H1 (cell line): Measurements from ENCODE around the gene TRIM46. TPM values are rescaled to one million over a fixed set of nuclear protein-coding genes. Genes with fewer than 3 reads are reported as not detected.
"Not testable (repeated sequence)": the region's sequence is repeated elsewhere in the genome, so short reads cannot be mapped to it uniquely, and the experiment has no call there.

Source experiments
- CTCF ChIA-PET: fragments of 300-600 bp; sonication (Branson Sonifier 250); formaldehyde crosslinking; loops from one replicate; lab custom pipeline; 2021; ENCODE audit not compliant: partially characterized antibody; lab: Charles Lee
- POLR2A ChIA-PET: fragments of 300-600 bp; sonication (Branson Sonifier 250); formaldehyde crosslinking; loops from one replicate; lab custom pipeline; 2021; ENCODE audit warnings: inconsistent platforms; ENCODE audit not compliant: partially characterized antibody; lab: Charles Lee
- DNase-seq, 2 experiments: peaks; one replicate each; pipeline versions ENCODE4 v3.0.0 to v3.0.0-alpha.2; 2010 to 2022; ENCODE audit warnings: low spot score in 2 of 2, low read depth in 1 of 2, mixed read lengths in 1 of 2
- FAIRE-seq: peaks from 2 replicates; lab custom pipeline; 2011; peaks lifted over from hg19 to GRCh38; lab: Jason Lieb, UNC
- H2AFZ ChIP-seq: 2 replicates; pipeline ENCODE4 v1.8.1; 2012; ENCODE audit warnings: low read length, inconsistent platforms
- H2AK5ac ChIP-seq: 2 replicates; pipeline ENCODE4 v1.6.1; 2013; ENCODE audit warnings: low read depth, low read length
- H2BK120ac ChIP-seq: replicated peaks from 2 replicates; pipeline ENCODE3; 2013; ENCODE audit warnings: low read depth, low read length, inconsistent platforms
- H2BK12ac ChIP-seq: 2 replicates; pipeline ENCODE4 v1.6.1; 2013; ENCODE audit warnings: low read depth, low read length
- H2BK15ac ChIP-seq: 2 replicates; pipeline ENCODE4 v1.6.1; 2013; ENCODE audit warnings: low read length
- H2BK20ac ChIP-seq: 2 replicates; pipeline ENCODE4 v1.6.1; 2013; ENCODE audit warnings: low read length
- H2BK5ac ChIP-seq: 2 replicates; pipeline ENCODE4 v1.6.1; 2013; ENCODE audit warnings: low read depth, low read length
- H3K14ac ChIP-seq: 2 replicates; pipeline ENCODE4 v1.6.1; 2013; ENCODE audit warnings: inconsistent platforms; ENCODE audit not compliant: insufficient read length
- H3K18ac ChIP-seq: 2 replicates; pipeline ENCODE4 v1.6.1; 2013; ENCODE audit warnings: low read length; ENCODE audit errors: extremely low read depth
- H3K23ac ChIP-seq: 2 replicates; pipeline ENCODE4 v1.6.1; 2013; ENCODE audit warnings: inconsistent platforms; ENCODE audit not compliant: insufficient read length
- H3K23me2 ChIP-seq: 2 replicates; pipeline ENCODE4 v1.6.1; 2013; ENCODE audit warnings: low read depth, low read length
- H3K27ac ChIP-seq: 2 replicates; pipeline ENCODE4 v1.6.1; 2011; ENCODE audit warnings: low read depth, low read length, inconsistent platforms
- H3K27me3 ChIP-seq, 4 experiments: replicated peaks in 1 of 4; 1 replicate in 1 of 4; 2 replicates in 3 of 4; pipeline versions ENCODE4 v1.6.1 to v1.8.1; 2011 to 2013; ENCODE audit warnings: low read length in 3 of 4, mild to moderate bottlenecking in 3 of 4, inconsistent platforms in 2 of 4, mixed read lengths in 2 of 4, moderate library complexity in 1 of 4; ENCODE audit not compliant: control insufficient read depth in 3 of 4, insufficient read depth in 3 of 4; ENCODE audit errors: extremely low read depth in 1 of 4
- H3K36me3 ChIP-seq, 4 experiments: 2 replicates each; pipeline versions ENCODE4 v1.6.1 to v1.8.1; 2011 to 2013; ENCODE audit warnings: mild to moderate bottlenecking in 4 of 4, low read length in 3 of 4, moderate library complexity in 2 of 4, control low read depth in 1 of 4, inconsistent platforms in 1 of 4; ENCODE audit not compliant: insufficient read depth in 4 of 4, control insufficient read depth in 2 of 4
- H3K4ac ChIP-seq: replicated peaks from 2 replicates; pipeline ENCODE3; 2013; ENCODE audit warnings: low read length, low read depth, mixed read lengths, inconsistent platforms; ENCODE audit not compliant: insufficient read length
- H3K4me1 ChIP-seq, 4 experiments: replicated peaks in 1 of 4; 1 replicate in 1 of 4; 2 replicates in 3 of 4; pipeline versions ENCODE4 v1.6.1 to v1.8.1; 2011 to 2013; ENCODE audit warnings: low read length in 3 of 4, inconsistent platforms in 2 of 4, mixed read lengths in 1 of 4; ENCODE audit not compliant: insufficient read depth in 4 of 4, control insufficient read depth in 3 of 4
- H3K4me2 ChIP-seq, 2 experiments: 2 replicates each; pipeline versions ENCODE4 v1.6.1 to v1.8.1; 2011 to 2013; ENCODE audit warnings: low read depth in 2 of 2, low read length in 2 of 2, control low read depth in 1 of 2, inconsistent platforms in 1 of 2, mild to moderate bottlenecking in 1 of 2; ENCODE audit not compliant: insufficient read depth in 1 of 2
- H3K4me3 ChIP-seq, 4 experiments: fragments of 200-600, 300-600 bp in 1 of 4; sonication (generic), shearing (Covaris generic), sonication (Bioruptor Twin) in 1 of 4; 2 replicates each; pipeline versions ENCODE4 v1.5.1 to v1.8.1; 2011 to 2016; ENCODE audit warnings: low read length in 4 of 4, low read depth in 3 of 4, control low read depth in 2 of 4, inconsistent platforms in 2 of 4, mild to moderate bottlenecking in 2 of 4, mixed read lengths in 1 of 4, moderate library complexity in 1 of 4; ENCODE audit not compliant: insufficient read depth in 2 of 4; ENCODE audit errors: extremely low read depth in 1 of 4
- H3K56ac ChIP-seq: replicated peaks from 2 replicates; pipeline ENCODE3; 2013; ENCODE audit warnings: low read depth, mild to moderate bottlenecking, mixed read lengths, low read length, inconsistent platforms; ENCODE audit not compliant: insufficient read length
- H3K79me1 ChIP-seq: 2 replicates; pipeline ENCODE4 v1.6.1; 2013; ENCODE audit warnings: low read depth, low read length, control low read depth
- H3K79me2 ChIP-seq, 2 experiments: 2 replicates each; pipeline versions ENCODE4 v1.6.1 to v1.8.1; 2012 to 2013; ENCODE audit warnings: low read length in 2 of 2, mild to moderate bottlenecking in 2 of 2, inconsistent platforms in 1 of 2; ENCODE audit not compliant: insufficient read depth in 2 of 2, control insufficient read depth in 1 of 2
- H3K9ac ChIP-seq, 4 experiments: replicated peaks in 1 of 4; 1 replicate in 1 of 4; 2 replicates in 3 of 4; pipeline versions ENCODE4 v1.6.1 to v1.8.1; 2011 to 2013; ENCODE audit warnings: low read depth in 3 of 4, low read length in 3 of 4, control low read depth in 2 of 4, mild to moderate bottlenecking in 2 of 4, moderate library complexity in 2 of 4, inconsistent platforms in 1 of 4; ENCODE audit errors: extremely low read depth in 1 of 4
- H3K9me3 ChIP-seq, 2 experiments: 2 replicates each; pipeline versions ENCODE4 v1.6.1 to v1.8.1; 2012 to 2013; ENCODE audit warnings: mild to moderate bottlenecking in 2 of 2, moderate library complexity in 2 of 2, control low read depth in 1 of 2, inconsistent platforms in 1 of 2, low read depth in 1 of 2, low read length in 1 of 2, mixed read lengths in 1 of 2; ENCODE audit not compliant: insufficient read depth in 2 of 2
- H4K20me1 ChIP-seq, 2 experiments: replicated peaks in 1 of 2; 2 replicates each; pipeline versions ENCODE3 to v1.8.1; 2011 to 2013; ENCODE audit warnings: inconsistent platforms in 2 of 2, low read length in 2 of 2, mild to moderate bottlenecking in 1 of 2; ENCODE audit not compliant: insufficient read depth in 2 of 2, control insufficient read depth in 1 of 2
- H4K5ac ChIP-seq: 2 replicates; pipeline ENCODE4 v1.6.1; 2013; ENCODE audit warnings: low read length, low read depth, mixed read lengths, inconsistent platforms; ENCODE audit not compliant: insufficient read length
- H4K8ac ChIP-seq: 2 replicates; pipeline ENCODE4 v1.8.0; 2013; ENCODE audit warnings: mild to moderate bottlenecking, moderate library complexity, low read length, inconsistent platforms; ENCODE audit not compliant: insufficient read depth; ENCODE audit errors: extremely low read depth
- H4K91ac ChIP-seq: replicated peaks from 2 replicates; pipeline ENCODE3; 2013; ENCODE audit warnings: low read length, mixed read lengths, inconsistent platforms; ENCODE audit not compliant: insufficient read length
- WGBS, 2 experiments: shearing (Covaris generic) in 1 of 2; methylation state at CpG; one replicate each; pipeline versions ENCODE4 v1.1.6 to v1.1.7; 2013 to 2015; ENCODE audit warnings: low lambda C conversion rate in 2 of 2, mixed read lengths in 2 of 2, inconsistent platforms in 1 of 2, low coverage in 1 of 2, missing lambda C conversion rate in 1 of 2; ENCODE audit not compliant: insufficient replicate concordance in 2 of 2, insufficient coverage in 1 of 2, insufficient read length in 1 of 2; ENCODE audit errors: extremely low coverage in 1 of 2, missing lambda C conversion rate in 1 of 2; 5-methylcytosine and 5-hydroxymethylcytosine counted together
- polyA plus RNA-seq, 7 experiments: library from polyadenylated mRNA; depleted of rRNA in 3 of 7; stranded (reverse) in 5 of 7; unstranded in 2 of 7; fragments of >200 nt in 5 of 7; fragments of 200-250 nt in 2 of 7; gene quantifications; 1 replicate in 5 of 7; 2 replicates in 1 of 7; 4 replicates in 1 of 7; pipeline versions ENCODE4 v1.2.1 to v1.2.3, GENCODE V29; 2011 to 2013; ENCODE audit warnings: missing spikeins in 2 of 7, mixed read lengths in 2 of 7
- total RNA-seq: library from RNA; stranded (reverse); fragmentation: NEBNext Ultra II Directional; extraction: Animal tissue kit (Norgen Biotek cat#: 25700); gene quantifications from 2 replicates; pipeline ENCODE4 v1.2.1, GENCODE V29; 2021

TRIM46 gene
- total and polyA plus RNA-seq, 2 of the 8 experiments (the other 6 are each of a cell fraction or from before 2014, with no cell fraction given), result 15.5 to 21.6 TPM

DNA sequence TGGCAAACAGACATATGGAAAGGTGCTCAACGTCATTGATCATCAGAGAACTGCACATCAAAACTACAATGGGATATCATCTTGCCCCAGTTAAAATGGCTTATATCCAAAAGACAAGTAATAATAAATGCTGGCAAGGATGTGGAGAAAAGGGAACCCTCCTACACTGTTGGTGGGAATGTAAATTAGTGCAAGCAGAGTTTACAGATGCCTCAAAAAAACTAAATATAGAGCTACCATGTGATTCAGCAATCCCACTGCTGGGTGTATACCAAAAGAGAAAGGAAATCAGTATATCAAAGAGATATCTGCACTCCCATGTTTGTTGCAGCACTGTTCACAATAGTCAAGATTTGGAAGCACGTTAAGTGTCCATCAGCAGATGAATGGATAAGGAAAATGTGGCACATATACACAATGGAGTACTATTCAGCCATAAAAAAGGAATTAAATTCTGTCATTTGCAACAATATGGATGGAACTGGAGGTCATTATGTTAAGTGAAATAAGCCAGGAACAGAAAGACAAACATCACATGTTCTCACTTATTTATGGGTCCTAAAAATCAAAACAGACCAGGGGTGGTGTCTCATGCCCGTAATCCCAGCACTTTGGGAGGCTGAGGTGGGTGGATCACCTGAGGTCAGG lies 17.5 kb upstream of the TRIM46 start:
- H3K14ac ChIP-seq, POLR2A ChIA-PET, FAIRE-seq, H3K4me2 ChIP-seq, H4K91ac ChIP-seq, H3K9ac ChIP-seq, H4K5ac ChIP-seq, H3K23me2 ChIP-seq, H2BK5ac ChIP-seq, H3K56ac ChIP-seq, H3K27me3 ChIP-seq, H3K36me3 ChIP-seq, H3K79me1 ChIP-seq, H3K4me1 ChIP-seq, H3K79me2 ChIP-seq, H2BK120ac ChIP-seq, H3K18ac ChIP-seq, H4K8ac ChIP-seq, H4K20me1 ChIP-seq, DNase-seq, H3K4ac ChIP-seq, H2BK15ac ChIP-seq, H2BK12ac ChIP-seq, H3K27ac ChIP-seq, H2AFZ ChIP-seq, H3K9me3 ChIP-seq, H2BK20ac ChIP-seq, H3K23ac ChIP-seq, H3K4me3 ChIP-seq, H2AK5ac ChIP-seq: not testable (repeated sequence)
- 83% methylated on average over 3 of the region's 3 CpGs; no CpG with 5 or more reads in 1 of the 2 experiments for WGBS, 2 experiments
- CTCF ChIA-PET, result interaction anchor here (1.1 to 2.9 kb wide), 5 partner anchors 11 to 65 kb away, joined by 3 to 13 read pairs (median 4); no protein-coding TSS in a partner anchor
